ENCODE results near the gene HSPA4. TPM values are rescaled to one million over a fixed set of nuclear protein-coding genes. Genes with fewer than 3 reads are reported as not detected.

Gene HSPA4
- total RNA-seq, 1 experiment from 2014 or later, result 70.6 TPM

DNA sequence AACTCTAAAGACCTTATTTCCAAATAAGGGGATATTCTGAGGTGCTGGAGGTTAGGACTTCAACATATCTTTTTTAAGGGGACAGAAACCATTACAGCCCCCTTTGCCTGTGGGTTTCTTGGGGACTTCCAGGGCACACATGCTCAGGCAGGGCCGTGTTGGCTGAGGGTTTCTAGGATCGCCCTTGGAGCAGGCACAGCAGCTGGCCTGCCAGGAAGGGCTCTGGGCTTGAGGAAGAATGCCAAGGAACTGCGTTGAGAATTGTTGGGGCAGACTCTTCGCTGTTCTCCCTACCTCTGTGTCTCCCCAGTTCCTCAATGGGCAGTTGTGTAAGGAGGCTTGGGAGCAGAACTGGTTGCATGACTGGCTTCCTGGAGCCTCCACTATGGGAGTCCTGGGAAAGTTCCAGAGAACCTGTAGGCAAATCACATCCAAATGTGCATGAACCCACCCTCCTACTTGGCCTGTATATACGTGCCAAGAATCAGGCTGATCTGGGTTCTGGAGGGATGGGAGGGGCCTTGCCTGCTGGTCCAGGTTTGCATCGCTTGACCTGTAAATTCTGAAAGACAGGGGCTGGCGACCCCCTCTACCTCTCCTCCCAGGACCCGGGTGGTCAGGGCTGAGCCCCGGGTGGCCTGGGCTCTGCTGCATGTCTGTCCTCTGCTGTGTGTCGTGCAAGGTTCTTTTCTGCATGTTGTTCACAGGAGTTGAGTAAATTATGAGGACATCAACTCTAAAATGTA lies 65.5 kb downstream of the HSPA4 start:
- Histone ChIP-seq H3K36me3 (ENCODE audit: low read depth, low read length) (no peaks in the 10 kb centered on the region), H3K27ac (ENCODE audit: low read length) (no peak overlapping the region), H3K9ac (ENCODE audit: low read length) (no peak overlapping the region), H3K4me3 (ENCODE audit: low read length) (no peak overlapping the region), H3K4me2 (ENCODE audit: low read length) (no peak overlapping the region), H4K20me1 (ENCODE audit: low read length) (no peaks in the 10 kb centered on the region), H2AFZ (ENCODE audit: low read length) (no peak overlapping the region), H3K4me1 (ENCODE audit: insufficient read depth, low read length) (no peaks in the 10 kb centered on the region), H3K79me2 (ENCODE audit: low read length) (no peaks in the 10 kb centered on the region), H3K9me2 (replicated peaks; ENCODE audit: low read length) (no peaks in the 10 kb centered on the region), H3K9me3 (ENCODE audit: low read length) (no peaks in the 10 kb centered on the region), H3K27me3 (ENCODE audit: low read length) (no peaks in the 10 kb centered on the region), H3F3A (ENCODE audit: low read length, unreplicated experiment) (no peaks in the 10 kb centered on the region)
- POLR2A ChIA-PET (ENCODE audit: unreplicated experiment), result no interaction called here
- CTCF ChIA-PET, result no interaction called here
- no peak for DNase-seq
- no TSS peak for BruUV-seq (replicated peaks)
- TF ChIP-seq EZH2phosphoT487 (IDR thresholded peaks at IDR 0.05; ENCODE audit: borderline replicate concordance, low read length), result no peak
- intact Hi-C loops (cut with micrococcal nuclease), result no loop called here
- ATAC-seq, result no peak

DNA sequence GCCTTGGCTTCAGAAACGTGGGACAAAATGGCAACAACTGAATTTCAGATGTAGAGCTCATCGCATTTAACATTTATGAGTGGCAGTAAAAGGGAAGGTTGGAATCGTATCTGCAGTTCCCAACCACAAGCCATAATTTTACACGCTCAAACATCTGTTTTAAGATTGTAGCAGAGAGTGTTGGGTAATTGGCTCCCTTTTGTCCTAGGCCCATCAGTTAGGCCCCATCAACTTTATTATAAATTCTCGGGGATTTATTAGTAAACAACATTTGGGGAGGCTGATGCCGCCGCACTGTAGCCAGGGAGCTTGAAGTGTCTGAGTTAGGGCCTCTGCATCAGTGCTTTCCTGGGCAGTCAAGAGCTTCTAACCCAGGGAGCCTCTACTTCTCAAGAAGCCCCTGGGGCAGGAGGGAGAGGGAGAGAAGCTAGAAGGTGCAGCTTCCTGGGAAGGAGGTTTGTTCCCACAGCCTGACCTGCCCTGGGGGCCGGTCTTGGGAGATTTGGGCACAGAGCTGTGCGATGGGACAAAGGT lies 66.2 kb downstream of the HSPA4 start:
- Histone ChIP-seq H3K27ac (ENCODE audit: low read length) (no peak overlapping the region), H3K79me2 (ENCODE audit: low read length) (no peaks in the 10 kb centered on the region), H3K4me2 (ENCODE audit: low read length) (no peak overlapping the region), H3K4me1 (ENCODE audit: insufficient read depth, low read length) (no peaks in the 10 kb centered on the region), H4K20me1 (ENCODE audit: low read length) (no peaks in the 10 kb centered on the region), H3F3A (ENCODE audit: low read length, unreplicated experiment) (no peaks in the 10 kb centered on the region), H3K9ac (ENCODE audit: low read length) (no peak overlapping the region), H3K36me3 (ENCODE audit: low read depth, low read length) (no peaks in the 10 kb centered on the region), H3K27me3 (ENCODE audit: low read length) (no peaks in the 10 kb centered on the region), H3K9me3 (ENCODE audit: low read length) (no peaks in the 10 kb centered on the region), H2AFZ (ENCODE audit: low read length) (no peak overlapping the region), H3K9me2 (replicated peaks; ENCODE audit: low read length) (no peaks in the 10 kb centered on the region), H3K4me3 (ENCODE audit: low read length) (no peak overlapping the region)
- no peak for DNase-seq
- POLR2A ChIA-PET (ENCODE audit: unreplicated experiment), result no interaction called here
- BruUV-seq (replicated peaks), result no TSS peak
- CTCF ChIA-PET, result no interaction called here
- TF ChIP-seq, protein P1, sequence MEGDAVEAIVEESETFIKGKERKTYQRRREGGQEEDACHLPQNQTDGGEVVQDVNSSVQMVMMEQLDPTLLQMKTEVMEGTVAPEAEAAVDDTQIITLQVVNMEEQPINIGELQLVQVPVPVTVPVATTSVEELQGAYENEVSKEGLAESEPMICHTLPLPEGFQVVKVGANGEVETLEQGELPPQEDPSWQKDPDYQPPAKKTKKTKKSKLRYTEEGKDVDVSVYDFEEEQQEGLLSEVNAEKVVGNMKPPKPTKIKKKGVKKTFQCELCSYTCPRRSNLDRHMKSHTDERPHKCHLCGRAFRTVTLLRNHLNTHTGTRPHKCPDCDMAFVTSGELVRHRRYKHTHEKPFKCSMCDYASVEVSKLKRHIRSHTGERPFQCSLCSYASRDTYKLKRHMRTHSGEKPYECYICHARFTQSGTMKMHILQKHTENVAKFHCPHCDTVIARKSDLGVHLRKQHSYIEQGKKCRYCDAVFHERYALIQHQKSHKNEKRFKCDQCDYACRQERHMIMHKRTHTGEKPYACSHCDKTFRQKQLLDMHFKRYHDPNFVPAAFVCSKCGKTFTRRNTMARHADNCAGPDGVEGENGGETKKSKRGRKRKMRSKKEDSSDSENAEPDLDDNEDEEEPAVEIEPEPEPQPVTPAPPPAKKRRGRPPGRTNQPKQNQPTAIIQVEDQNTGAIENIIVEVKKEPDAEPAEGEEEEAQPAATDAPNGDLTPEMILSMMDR (conservative IDR thresholded peaks at IDR 0.05; ENCODE audit: low read depth, low read length), result no peak
- TF ChIP-seq EZH2 (IDR thresholded peaks at IDR 0.05; ENCODE audit: low read length, unreplicated experiment), result no peak
- TF ChIP-seq EZH2phosphoT487 (IDR thresholded peaks at IDR 0.05; ENCODE audit: borderline replicate concordance, low read length), result no peak
- ATAC-seq, result no peak
- intact Hi-C loops (cut with micrococcal nuclease), result no loop called here

DNA sequence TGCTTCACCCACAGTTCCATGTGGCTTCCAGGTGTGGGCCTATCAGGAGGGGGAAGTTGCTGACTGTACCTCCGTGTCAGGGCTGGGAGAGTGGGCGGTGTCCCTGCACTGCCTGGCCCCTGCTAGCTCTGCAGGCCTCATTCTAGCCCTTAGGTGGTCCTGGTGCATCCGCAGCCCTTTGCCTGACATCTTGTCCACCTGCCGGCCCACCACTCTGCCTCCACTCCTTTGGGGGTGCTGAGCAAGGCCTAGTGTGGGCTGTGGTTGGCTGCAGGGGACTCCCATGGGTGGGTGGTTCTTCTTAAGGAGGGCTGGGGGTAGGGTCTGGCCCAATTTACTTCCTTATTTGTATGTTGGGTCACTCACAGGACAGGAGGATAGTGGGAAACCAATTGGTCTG lies 66.9 kb downstream of the HSPA4 start:
- CTCF ChIA-PET, result no interaction called here
- Histone ChIP-seq H2AFZ (ENCODE audit: low read length) (no peak overlapping the region), H3K27me3 (ENCODE audit: low read length) (no peaks in the 10 kb centered on the region), H3K79me2 (ENCODE audit: low read length) (no peaks in the 10 kb centered on the region), H3K4me3 (ENCODE audit: low read length) (no peak overlapping the region), H3K36me3 (ENCODE audit: low read depth, low read length) (no peaks in the 10 kb centered on the region), H3K4me2 (ENCODE audit: low read length) (no peak overlapping the region), H3K4me1 (ENCODE audit: insufficient read depth, low read length) (no peaks in the 10 kb centered on the region), H3F3A (ENCODE audit: low read length, unreplicated experiment) (no peaks in the 10 kb centered on the region), H3K9ac (ENCODE audit: low read length) (no peak overlapping the region), H3K9me3 (ENCODE audit: low read length) (no peaks in the 10 kb centered on the region), H3K9me2 (replicated peaks; ENCODE audit: low read length) (no peaks in the 10 kb centered on the region), H3K27ac (ENCODE audit: low read length) (no peak overlapping the region), H4K20me1 (ENCODE audit: low read length) (no peaks in the 10 kb centered on the region)
- ATAC-seq (no peak), DNase-seq (no peak)
- POLR2A ChIA-PET (ENCODE audit: unreplicated experiment), result no interaction called here
- intact Hi-C loops (cut with micrococcal nuclease), result no loop called here
- TF ChIP-seq, protein P1 (conservative IDR thresholded peaks at IDR 0.05; ENCODE audit: low read depth, low read length), result no peak
- no peak for TF ChIP-seq EZH2 (IDR thresholded peaks at IDR 0.05; ENCODE audit: low read length, unreplicated experiment)
- no peak for TF ChIP-seq EZH2phosphoT487 (IDR thresholded peaks at IDR 0.05; ENCODE audit: borderline replicate concordance, low read length)
- BruUV-seq (replicated peaks), result no TSS peak
